CD4-positive, alpha-beta T cell treated with Interleukin-4 for 4 hours (primary cell): ENCODE data around the gene SLC27A1.
"Not testable (repeated sequence)": the region's sequence is repeated elsewhere in the genome, so short reads cannot be mapped to it uniquely, and the experiment has no call there.

Source experiments
- DNase-seq: peaks from one replicate; pipeline ENCODE4 v3.0.0-alpha.2; 2020

SLC27A1 gene

GRCh38 chr19:17457616-17458015 is 12.7 kb upstream of the SLC27A1 start:
- no peak for DNase-seq

- DNase-seq, result no peak
Observed at GRCh38 chr19:17458970-17459369, 11.4 kb upstream of the SLC27A1 start.

DNA sequence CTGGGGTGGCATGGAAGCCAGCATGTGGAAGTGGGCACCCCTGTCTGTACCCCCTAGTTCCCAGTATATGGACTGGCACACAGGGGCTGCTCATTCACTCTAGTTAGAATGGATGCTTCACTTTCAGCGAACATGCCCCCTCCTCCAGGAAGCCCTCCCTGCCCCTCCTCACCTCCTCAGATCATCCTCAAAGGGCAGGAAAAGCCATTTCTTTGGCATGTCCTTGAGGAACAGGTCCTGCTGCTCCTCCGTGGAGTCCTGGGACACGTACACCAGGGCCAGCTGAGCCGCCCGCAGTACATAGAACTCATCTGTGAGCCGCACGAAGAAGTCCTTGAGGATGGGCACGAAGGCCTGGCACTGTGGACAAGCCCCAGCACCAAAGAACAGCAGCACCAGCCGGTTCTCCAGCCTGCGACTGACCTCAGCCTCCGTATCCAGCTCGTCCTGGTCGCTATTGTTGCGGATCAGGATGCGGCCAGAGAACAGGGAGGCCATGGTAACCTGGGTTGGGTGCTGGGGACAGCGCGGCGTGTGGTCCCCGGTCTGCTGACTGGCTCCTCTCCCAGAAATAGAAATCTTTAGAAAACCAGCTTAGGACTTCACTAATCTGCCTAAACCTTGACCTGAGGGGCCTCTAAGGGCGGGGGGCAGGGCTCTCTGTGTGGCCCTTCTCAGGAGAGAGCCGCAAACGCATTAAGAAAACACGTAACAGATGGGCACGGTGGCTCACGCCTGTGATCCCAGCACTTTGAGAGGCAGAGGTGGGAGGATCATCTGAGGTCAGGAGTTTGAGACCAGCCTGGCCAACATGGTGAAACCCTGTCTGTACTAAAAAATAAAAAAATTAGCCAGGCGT is 9.7 kb upstream of the SLC27A1 start, which contains the start of gene NXNL1:
NXNL1 (minus strand) TSS at position 555 of the 859 bp plus-strand sequence; CDS start at position 498, 57 bp downstream.
- no peak for DNase-seq

DNA sequence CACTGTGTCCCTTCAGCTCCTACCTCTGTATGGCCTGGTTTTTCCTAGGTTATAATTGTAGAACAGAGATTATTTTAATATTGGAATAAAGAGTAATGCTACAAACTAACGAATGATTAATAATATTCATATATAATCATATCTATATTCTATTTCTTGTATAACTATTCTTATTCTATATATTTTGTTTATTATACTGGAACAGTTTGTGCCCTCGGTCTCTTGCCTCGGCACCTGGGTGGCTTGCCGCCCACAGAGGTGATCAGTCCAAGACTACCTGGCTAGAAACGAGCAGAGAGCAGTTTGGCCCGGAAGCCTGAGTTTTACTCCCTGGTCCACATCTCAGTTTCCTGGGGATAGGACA is 3.9 kb upstream of the SLC27A1 start:
- DNase-seq, result no peak

- no peak for DNase-seq
Observed at GRCh38 chr19:17467471-17468301, 2.6 kb upstream of the SLC27A1 start.

DNA sequence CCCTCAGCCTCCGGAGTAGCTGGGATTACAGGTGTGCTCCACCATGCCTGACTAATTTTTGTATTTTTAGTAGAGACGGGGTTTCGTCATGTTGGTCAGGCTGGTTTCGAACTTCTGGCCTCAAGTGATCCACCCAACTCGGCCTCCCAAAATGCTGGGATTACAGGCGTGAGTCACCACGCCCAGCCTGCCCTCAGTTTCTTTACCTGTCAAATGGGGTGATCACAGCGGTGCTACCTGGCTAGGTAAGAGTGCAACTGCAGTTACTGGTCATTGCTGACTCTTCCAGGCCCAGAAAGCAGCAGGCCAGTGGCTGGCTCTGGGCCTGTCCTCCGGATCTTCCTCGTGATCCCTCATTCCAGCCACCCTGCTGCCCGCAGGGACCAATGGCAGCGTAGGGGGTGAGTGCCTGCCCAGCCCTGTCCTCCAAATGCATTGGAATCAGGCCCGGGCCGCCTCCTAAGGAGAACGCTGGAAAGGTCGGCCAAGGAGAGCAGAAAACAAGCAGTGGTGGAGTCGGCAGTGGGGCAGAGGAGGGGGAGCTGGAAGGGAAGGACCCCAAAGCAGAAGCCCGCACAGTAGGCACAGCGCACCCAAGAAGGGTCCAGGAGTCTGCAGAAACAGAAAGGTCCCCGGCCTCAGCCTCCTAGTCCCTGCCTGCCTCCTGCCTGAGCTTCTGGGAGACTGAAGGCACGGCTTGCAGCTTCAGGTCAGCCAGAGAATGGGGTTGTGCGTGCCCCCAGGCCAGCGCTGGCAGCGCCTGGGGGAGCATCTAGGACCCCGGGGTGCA is 1.8 kb upstream of the SLC27A1 start:
- no peak for DNase-seq

GRCh38 chr19:17469092-17469480 is 1.2 kb upstream of the SLC27A1 start:
- DNase-seq, result no peak

DNA sequence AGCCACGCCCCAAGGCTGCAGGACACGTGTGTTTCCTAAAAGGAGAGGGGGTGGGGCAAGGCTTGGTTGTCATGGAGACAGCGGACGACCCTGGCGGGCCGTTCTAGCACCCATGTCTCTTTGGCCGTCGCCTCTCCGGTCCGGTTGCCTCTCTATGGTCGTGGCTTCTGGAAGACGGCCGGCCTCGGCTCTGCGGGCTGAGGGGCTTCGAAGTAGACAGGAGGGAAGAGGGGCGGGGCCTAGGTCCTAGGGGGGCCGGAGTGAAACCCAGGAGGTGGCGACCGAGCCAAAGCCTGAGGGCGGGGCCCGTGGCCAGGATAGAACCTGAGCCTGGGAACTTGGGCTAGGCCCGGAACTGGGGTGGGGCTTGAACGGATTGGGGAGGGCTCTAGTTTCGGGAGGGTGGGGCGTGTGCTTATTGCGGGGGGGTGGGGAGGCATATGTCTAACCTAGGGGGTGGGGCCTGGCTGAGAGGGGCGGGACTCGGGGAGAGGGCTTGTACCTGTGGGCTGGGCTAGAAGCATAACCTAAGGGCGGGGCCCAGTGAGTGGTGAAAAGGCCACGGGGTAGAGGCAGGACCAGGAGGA is 750 bp upstream of the SLC27A1 start:
- peak; percentile 95 for DNase-seq

DNA sequence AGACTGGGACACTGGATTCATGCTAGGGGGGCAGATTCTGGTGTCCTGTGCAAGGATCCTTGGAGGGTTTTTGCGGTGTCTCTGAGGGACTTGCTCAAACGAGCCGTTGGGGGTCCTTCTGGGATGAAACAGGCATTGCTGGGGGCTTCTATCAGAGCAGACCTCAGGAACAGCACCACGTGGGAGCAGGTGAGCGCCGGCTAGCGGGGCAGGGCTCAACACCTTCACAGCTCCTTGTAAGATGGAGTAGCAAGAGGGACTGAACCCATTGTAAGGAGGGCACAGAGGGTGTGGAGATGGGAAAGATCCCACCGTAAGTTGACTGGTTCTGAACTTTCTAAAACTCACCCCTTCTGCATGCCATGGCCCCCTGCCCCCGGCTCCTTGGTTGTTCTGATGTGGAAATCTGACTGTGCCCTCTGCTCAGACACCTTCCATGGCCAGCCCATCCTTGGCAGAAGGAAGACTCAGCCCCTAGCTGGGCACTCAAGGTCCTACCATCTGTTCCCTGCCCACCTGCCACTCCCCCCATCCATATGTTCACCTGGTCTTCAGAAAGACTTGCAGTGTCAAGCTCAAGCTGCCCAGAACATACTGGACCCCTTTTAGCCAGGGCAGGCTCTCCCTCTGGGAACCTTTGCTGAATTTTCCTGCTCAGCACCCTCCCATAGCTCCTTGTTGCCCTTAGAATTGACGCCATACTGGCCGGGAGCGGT is 1.2 kb downstream of the SLC27A1 start:
- no peak for DNase-seq

- peak; percentile 23 for DNase-seq
Observed at GRCh38 chr19:17473041-17473440, 2.7 kb downstream of the SLC27A1 start.

- DNase-seq, result not testable (repeated sequence)
Observed at GRCh38 chr19:17475011-17475540, 4.8 kb downstream of the SLC27A1 start.

DNA sequence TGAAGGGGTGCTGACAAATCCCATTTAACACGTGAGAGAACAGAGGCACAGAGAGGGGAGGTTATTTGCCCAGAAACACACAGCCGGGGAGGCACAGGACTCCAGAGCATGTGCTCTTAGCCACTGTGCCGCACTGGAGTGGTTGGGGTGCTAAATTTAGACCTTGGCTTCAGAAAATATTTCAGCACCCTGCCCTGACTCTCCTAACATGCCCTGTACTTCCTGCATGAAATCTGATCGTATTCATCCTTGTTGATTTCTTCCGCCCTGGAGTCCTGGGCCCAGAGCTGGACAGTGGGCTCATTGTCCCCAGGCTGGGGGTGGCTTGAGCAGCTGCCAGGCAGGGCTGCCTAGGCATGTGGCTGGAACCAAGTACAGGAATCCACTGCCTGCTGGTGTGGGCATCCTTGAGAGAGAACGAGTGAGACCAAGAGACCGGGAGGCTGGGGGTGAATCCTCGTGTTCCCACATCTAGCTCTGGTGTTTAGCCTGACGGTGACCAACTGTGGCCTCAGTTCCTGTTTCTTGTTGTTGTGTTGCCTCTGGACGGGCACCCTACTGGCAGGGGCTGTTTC is 5.3 kb downstream of the SLC27A1 start:
- DNase-seq, result no peak

GRCh38 chr19:17479325-17479791 is 9.0 kb downstream of the SLC27A1 start:
- no peak for DNase-seq

- DNase-seq, result no peak
Observed at GRCh38 chr19:17481986-17482385, 11.7 kb downstream of the SLC27A1 start.

- DNase-seq, result no peak
Observed at GRCh38 chr19:17482877-17483604, 12.7 kb downstream of the SLC27A1 start.

DNA sequence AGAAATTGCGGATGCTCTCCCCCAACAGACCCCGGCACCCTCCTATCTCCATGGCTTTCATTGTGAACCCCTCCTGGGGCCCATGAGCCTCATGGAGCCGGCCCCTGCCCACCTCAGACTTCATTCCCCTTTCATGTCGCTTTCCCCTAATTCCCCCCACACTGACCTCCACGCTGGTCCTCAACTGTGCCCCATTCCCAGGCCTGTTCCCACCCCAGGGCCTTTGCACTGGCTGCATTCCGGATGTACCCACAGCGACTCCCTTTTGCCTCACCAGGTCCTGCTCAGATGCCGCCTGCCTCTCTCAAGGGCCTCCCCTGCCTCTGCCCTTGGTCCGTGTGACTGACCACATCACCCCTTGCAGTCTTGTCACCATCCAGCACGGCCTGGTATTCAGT is 13.3 kb downstream of the SLC27A1 start:
- no peak for DNase-seq

DNA sequence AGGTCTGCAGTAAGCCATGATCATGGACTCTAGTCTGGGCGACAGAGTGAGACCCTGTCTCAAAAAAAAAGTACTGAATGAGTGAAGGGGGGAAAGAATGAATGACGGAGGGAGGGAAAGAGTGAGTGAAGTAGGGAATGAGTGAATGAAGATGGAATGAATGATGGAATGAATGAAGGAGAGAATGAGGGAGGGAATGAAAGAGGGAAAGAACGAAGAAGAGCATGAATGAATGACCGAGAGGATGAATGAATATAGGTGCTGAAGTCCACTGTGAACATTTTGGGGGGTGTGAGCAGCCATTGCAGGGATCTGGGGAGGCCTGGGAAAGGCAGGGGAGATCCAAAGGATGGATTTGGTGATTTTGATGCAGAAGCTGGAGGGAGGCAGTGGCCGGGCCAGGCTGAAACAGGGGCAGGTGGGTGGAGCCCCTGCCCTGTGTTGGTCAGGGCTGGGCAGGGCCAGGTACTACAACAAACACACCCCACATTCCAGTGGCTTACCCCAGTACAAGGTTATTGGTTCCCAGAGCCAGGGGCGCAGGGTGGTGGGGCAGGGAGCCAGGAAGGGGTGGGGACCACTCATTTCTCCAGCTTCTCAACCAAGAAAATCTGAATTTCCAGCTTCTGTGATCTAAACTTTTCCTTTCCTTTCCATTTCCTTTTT is 14.3 kb downstream of the SLC27A1 start:
- no peak for DNase-seq

GRCh38 chr19:17486545-17487240 is 16.4 kb downstream of the SLC27A1 start:
- no peak for DNase-seq
